ENCODE measurements around the gene CTSH. TPM values are rescaled to one million over a fixed set of nuclear protein-coding genes. Genes with fewer than 3 reads are reported as not detected.
"Not testable (repeated sequence)": the region's sequence is repeated elsewhere in the genome, so short reads cannot be mapped to it uniquely, and the experiment has no call there.

CTSH gene
- total RNA-seq, 4 donors from 2014 or later = 72.9 to 280 (median 111) TPM

- Histone ChIP-seq H3K9me3 (no peaks in the 10 kb centered on the region), H3K27me3 (no peaks in the 10 kb centered on the region), H3K4me1 (no peaks in the 10 kb centered on the region), H3K4me3 (no peak overlapping the region), H3K36me3 (no peaks in the 10 kb centered on the region), H3K27ac (no peak overlapping the region)
- intact Hi-C loops (cut with DNase I; ENCODE audit: low total_unique reads) = no loop called here
- DNase-seq = no peak
- TF ChIP-seq CTCF (IDR thresholded peaks at IDR 0.05) (no peak), POLR2A (IDR thresholded peaks at IDR 0.05) (no peak)
These were observed 15.1 kb downstream of the CTSH start for GRCh38 chr15:78929536-78930264.

GRCh38 chr15:78928616-78929093 is 16.2 kb downstream of the CTSH start:
- H3K4me1 ChIP-seq = no peaks in the 10 kb centered on the region
- no peaks in the 10 kb centered on the region for H3K36me3 ChIP-seq
- H3K27me3 ChIP-seq = no peaks in the 10 kb centered on the region
- intact Hi-C loops (cut with DNase I; ENCODE audit: low total_unique reads) = no loop called here
- H3K27ac ChIP-seq = no peak overlapping the region
- no peak overlapping the region for H3K4me3 ChIP-seq
- no peaks in the 10 kb centered on the region for H3K9me3 ChIP-seq
- TF ChIP-seq CTCF (IDR thresholded peaks at IDR 0.05) = no peak
- TF ChIP-seq POLR2A (IDR thresholded peaks at IDR 0.05) = no peak
- no peak for DNase-seq

GRCh38 chr15:78928176-78928575 is 16.7 kb downstream of the CTSH start:
- DNase-seq; H3K4me1 ChIP-seq; H3K9me3 ChIP-seq; H3K27ac ChIP-seq; H3K36me3 ChIP-seq; H3K27me3 ChIP-seq; intact Hi-C loops (cut with DNase I; ENCODE audit: low total_unique reads); H3K4me3 ChIP-seq: not testable (repeated sequence)

- no peak for TF ChIP-seq POLR2A (IDR thresholded peaks at IDR 0.05)
- no peak for TF ChIP-seq CTCF (IDR thresholded peaks at IDR 0.05)
- no peak overlapping the region for H3K4me3 ChIP-seq
- H3K9me3 ChIP-seq = no peaks in the 10 kb centered on the region
- no peaks in the 10 kb centered on the region for H3K4me1 ChIP-seq
- H3K27ac ChIP-seq = no peak overlapping the region
- H3K36me3 ChIP-seq = no peaks in the 10 kb centered on the region
- DNase-seq = no peak
- intact Hi-C loops (cut with DNase I; ENCODE audit: low total_unique reads) = no loop called here
- H3K27me3 ChIP-seq = no peaks in the 10 kb centered on the region
These were observed 17.6 kb downstream of the CTSH start for GRCh38 chr15:78927077-78927790.

GRCh38 chr15:78925956-78926743 is 18.7 kb downstream of the CTSH start:
- H3K9me3 ChIP-seq = no peaks in the 10 kb centered on the region
- H3K27me3 ChIP-seq = no peaks in the 10 kb centered on the region
- DNase-seq = no peak
- H3K36me3 ChIP-seq = no peaks in the 10 kb centered on the region
- H3K4me3 ChIP-seq = no peak overlapping the region
- intact Hi-C loops (cut with DNase I; ENCODE audit: low total_unique reads) = no loop called here
- H3K4me1 ChIP-seq = no peaks in the 10 kb centered on the region
- H3K27ac ChIP-seq = no peak overlapping the region
- no peak for TF ChIP-seq POLR2A (IDR thresholded peaks at IDR 0.05)
